Neutrophil (primary cell): Measurements from ENCODE around the gene COL15A1.

Source experiments
- H3K27ac ChIP-seq: fragments of 200-600 bp; sonication (generic); 2 replicates; pipeline ENCODE4 v1.5.1; 2016; ENCODE audit warnings: mild to moderate bottlenecking, moderate library complexity
- H3K27me3 ChIP-seq: fragments of 200-600 bp; sonication (generic); 2 replicates; pipeline ENCODE4 v1.6.0; 2016; ENCODE audit warnings: mild to moderate bottlenecking
- H3K36me3 ChIP-seq: fragments of 200-600 bp; sonication (generic); 2 replicates; pipeline ENCODE4 v1.5.1; 2017
- H3K4me1 ChIP-seq, 2 experiments: fragments of 200-600 bp in 1 of 2; sonication (generic) in 1 of 2; 1 replicate in 1 of 2; 2 replicates in 1 of 2; pipeline versions ENCODE4 v1.5.1 to v1.6.1; 2013 to 2016; ENCODE audit warnings: low read depth in 1 of 2, low read length in 1 of 2, mild to moderate bottlenecking in 1 of 2, moderate library complexity in 1 of 2; ENCODE audit not compliant: control insufficient read depth in 1 of 2, insufficient read depth in 1 of 2
- H3K4me3 ChIP-seq, 2 experiments: fragments of 200-600 bp in 1 of 2; sonication (generic) in 1 of 2; 1 replicate in 1 of 2; 2 replicates in 1 of 2; pipeline ENCODE4 v1.5.1; 2013 to 2016; ENCODE audit warnings: low read depth in 1 of 2, low read length in 1 of 2, mild to moderate bottlenecking in 1 of 2, moderate library complexity in 1 of 2
- H3K9me3 ChIP-seq: fragments of 200-600 bp; sonication (generic); 2 replicates; pipeline ENCODE4 v1.5.1; 2016
- TF ChIP-seq, protein P1 (sequence below): fragments of 200-600 bp; sonication (generic); IDR thresholded peaks from 2 replicates; pipeline ENCODE4 v1.5.1; 2016; ENCODE audit warnings: antibody characterized with exemption

COL15A1 gene

DNA sequence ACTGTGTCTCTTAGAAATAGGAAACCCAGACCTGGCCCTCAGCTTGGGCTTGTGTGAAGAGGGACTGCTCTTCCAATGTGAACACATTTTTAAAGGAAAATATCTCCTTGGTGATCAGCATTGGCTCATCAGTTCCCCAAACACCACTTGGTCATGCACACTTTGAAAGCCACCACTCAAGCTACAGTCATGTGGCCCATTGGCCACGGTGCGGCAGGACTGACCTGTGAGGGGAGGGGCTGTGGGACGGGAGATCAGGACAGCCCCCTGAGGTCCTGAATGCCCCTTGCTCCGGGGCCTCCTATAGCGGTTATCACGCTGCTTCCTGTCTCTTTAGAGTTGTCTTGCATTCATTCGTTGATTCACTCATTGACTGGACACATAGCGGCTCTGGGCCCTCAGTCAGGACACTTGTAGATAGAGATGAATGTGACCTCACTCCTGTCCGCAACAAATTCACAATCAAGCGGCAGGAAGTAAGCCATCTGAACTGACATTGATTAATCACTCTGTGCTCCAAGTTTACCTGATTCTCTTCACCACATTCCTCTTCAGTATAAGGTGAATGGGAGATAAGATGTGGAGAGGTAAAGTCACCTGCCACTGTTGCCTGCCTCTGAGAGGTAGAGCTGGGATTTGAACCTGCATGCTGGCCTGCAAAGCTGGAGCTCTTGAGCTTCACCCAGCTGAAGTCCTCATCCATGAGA lies 73.1 kb downstream of the COL15A1 start:
- TF ChIP-seq, protein P1, sequence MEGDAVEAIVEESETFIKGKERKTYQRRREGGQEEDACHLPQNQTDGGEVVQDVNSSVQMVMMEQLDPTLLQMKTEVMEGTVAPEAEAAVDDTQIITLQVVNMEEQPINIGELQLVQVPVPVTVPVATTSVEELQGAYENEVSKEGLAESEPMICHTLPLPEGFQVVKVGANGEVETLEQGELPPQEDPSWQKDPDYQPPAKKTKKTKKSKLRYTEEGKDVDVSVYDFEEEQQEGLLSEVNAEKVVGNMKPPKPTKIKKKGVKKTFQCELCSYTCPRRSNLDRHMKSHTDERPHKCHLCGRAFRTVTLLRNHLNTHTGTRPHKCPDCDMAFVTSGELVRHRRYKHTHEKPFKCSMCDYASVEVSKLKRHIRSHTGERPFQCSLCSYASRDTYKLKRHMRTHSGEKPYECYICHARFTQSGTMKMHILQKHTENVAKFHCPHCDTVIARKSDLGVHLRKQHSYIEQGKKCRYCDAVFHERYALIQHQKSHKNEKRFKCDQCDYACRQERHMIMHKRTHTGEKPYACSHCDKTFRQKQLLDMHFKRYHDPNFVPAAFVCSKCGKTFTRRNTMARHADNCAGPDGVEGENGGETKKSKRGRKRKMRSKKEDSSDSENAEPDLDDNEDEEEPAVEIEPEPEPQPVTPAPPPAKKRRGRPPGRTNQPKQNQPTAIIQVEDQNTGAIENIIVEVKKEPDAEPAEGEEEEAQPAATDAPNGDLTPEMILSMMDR, result no peak
- Histone ChIP-seq H3K27me3 (peaks cover 79% of the 10 kb centered on the region), H3K27ac (no peak overlapping the region), H3K4me3 (no peak overlapping the region), H3K4me1 (no peaks in the 10 kb centered on the region), H3K9me3 (no peaks in the 10 kb centered on the region), H3K36me3 (no peaks in the 10 kb centered on the region)

DNA sequence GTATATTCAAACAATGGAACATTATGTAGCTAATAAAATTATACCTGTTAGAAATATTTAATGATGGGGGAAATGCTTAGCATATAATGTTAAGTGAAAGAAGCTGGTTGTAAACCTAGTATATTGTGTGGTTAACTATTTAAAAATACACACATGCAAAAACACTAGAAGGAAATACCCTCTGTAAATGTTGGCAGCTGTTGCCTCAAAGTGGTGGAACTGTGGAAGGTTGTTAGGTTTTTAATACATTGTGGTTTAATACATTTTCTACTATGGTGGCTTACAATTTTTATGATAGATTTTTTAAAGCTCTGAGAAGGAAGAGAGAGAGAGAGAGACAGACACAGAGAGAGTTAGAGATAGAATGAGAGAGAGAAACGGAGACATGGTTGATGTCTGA lies 74.9 kb downstream of the COL15A1 start:
- H3K27ac ChIP-seq, result no peak overlapping the region
- H3K4me3 ChIP-seq, result no peak overlapping the region
- H3K4me1 ChIP-seq, result no peaks in the 10 kb centered on the region
- no peaks in the 10 kb centered on the region for H3K9me3 ChIP-seq
- no peaks in the 10 kb centered on the region for H3K36me3 ChIP-seq
- peaks cover 97% of the 10 kb centered on the region for H3K27me3 ChIP-seq
- TF ChIP-seq, protein P1, result no peak

DNA sequence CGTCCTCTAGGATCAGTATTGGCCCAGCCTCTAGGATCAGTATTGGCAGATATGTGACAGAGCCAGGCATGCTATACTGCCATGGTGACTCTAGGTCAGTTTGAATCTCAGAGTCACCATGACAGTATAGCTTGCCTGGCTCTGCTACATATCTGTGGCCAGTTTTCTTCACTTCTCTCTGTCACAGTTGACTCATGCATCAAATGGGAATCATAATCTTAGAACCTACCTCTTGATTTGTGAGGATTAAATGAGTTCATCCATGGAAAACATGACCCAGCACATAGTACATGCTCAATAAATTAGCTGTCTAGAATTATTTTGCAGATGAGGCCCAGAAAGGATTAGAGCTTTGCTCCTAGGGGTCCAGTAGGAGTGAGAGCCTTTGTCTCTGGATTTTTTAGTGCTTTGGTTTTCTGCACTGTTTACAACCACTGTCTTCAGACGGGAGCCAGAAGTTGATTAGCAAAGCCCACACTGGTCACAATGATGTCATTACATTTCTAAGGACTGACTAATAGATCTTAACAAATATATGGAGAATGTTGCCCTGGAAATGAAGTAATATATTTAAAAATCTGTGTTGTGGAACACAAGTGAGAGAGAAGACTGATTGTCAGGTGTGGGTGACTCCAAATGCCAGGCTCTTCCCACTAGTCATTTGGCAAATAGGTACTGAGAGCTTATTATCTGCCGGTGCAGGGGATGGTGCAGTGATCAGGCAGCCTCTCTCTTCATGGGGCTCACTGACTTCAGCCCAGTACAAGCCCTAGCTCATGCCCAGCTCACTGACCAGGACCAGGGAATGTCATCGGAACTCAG lies 76.0 kb downstream of the COL15A1 start:
- TF ChIP-seq, protein P1, result no peak
- Histone ChIP-seq H3K4me3 (no peak overlapping the region), H3K27ac (no peak overlapping the region), H3K36me3 (no peaks in the 10 kb centered on the region), H3K27me3 (peaks cover 99% of the 10 kb centered on the region), H3K4me1 (no peaks in the 10 kb centered on the region), H3K9me3 (no peaks in the 10 kb centered on the region)

DNA sequence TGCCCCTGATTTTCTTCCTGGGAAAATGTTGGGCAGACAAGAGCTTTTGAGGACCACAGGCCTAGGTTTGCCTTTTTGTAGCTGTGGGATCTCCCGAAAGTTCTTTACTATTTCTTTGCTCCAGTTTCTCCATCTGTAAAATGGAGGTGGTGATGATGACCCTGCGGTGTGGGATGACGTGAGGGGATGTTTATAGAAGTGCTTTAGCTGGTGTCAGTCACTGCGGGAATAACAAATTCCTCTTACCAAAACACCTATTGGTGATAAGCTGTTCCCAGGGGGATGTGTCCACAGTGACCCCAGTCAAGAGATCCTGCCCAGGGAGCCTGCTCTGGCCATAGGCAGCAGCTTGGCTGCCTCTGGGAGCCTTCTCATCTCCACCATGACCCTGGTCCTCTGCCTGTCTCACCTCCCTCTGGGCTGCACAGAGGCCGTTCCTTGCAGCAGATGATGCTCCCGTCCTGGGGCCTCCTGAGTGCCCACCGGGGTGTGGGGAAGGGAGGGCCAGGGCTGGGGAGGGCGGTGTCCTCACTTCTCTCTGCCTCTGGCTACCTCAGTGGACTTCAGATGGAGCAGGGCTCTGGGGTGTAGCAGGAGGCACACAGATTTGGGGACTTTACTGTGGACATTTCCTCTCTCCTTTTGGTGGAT lies 77.2 kb downstream of the COL15A1 start:
- H3K27ac ChIP-seq, result no peak overlapping the region
- TF ChIP-seq, protein P1, result no peak
- peaks cover 99% of the 10 kb centered on the region for H3K27me3 ChIP-seq
- H3K4me1 ChIP-seq, result no peaks in the 10 kb centered on the region
- no peaks in the 10 kb centered on the region for H3K9me3 ChIP-seq
- no peak overlapping the region for H3K4me3 ChIP-seq
- no peaks in the 10 kb centered on the region for H3K36me3 ChIP-seq

DNA sequence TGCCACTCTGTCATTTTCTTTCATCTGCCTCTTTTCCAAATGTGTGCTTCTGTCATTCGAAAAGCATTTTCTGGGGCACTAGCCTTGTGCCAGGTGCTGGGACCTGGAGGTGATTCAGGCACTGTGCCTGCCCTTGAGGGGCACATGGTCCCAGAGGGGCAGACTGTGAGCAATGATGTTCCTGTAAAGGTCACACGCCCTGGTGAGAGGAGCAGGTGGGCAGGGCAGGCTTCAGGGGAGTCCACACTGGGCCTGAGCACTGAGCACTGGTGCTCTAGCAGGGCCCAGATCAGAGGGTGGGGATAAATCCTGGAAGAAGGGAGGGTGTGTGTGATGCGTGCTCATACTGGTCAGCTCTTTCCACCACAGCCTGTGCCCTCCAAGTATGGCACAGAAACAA lies 77.8 kb downstream of the COL15A1 start:
- TF ChIP-seq, protein P1, result no peak
- Histone ChIP-seq H3K27ac (no peak overlapping the region), H3K27me3 (peaks cover 99% of the 10 kb centered on the region), H3K9me3 (no peaks in the 10 kb centered on the region), H3K4me3 (no peak overlapping the region), H3K36me3 (no peaks in the 10 kb centered on the region), H3K4me1 (no peaks in the 10 kb centered on the region)
